Astrocyte of the spinal cord (primary cell): ENCODE data around the gene SELENOI.
A peak's percentile ranks its signal among the peaks of the same experiment; 100 is the strongest.

ENCODE experiments used
- DNase-seq: peaks from one replicate; pipeline ENCODE4 v3.0.0; 2011; ENCODE audit warnings: low read depth, low spot score
- H3K4me3 ChIP-seq: 2 replicates; pipeline ENCODE4 v1.5.1; 2011; ENCODE audit warnings: low read depth, mild to moderate bottlenecking, low read length, moderate library complexity
- CTCF ChIP-seq: IDR thresholded peaks from 2 replicates; pipeline ENCODE4 v1.5.1; 2012; ENCODE audit warnings: low read depth, mild to moderate bottlenecking, low read length, inconsistent platforms
- in situ Hi-C: cut with HindIII; loops from 2 replicates; pipeline ENCODE4 v1.10.0; 2017; ENCODE audit warnings: low sequenced_read_pairs

SELENOI gene

GRCh38 chr2:26400723-26401122, 54.8 kb downstream of the SELENOI start:
- no peak for DNase-seq
- in situ Hi-C loops, result no loop called here
- H3K4me3 ChIP-seq, result no peak overlapping the region
- no peak for TF ChIP-seq CTCF

GRCh38 chr2:26401739-26402541, 56.0 kb downstream of the SELENOI start, which contains the start of gene DRC1:
DRC1 (plus strand) TSS chr2:26401920; CDS start chr2:26401990, 70 bp downstream.
- H3K4me3 ChIP-seq, result peak within 1 kb of the TSS; percentile 52
- peak; percentile 75 for DNase-seq
- in situ Hi-C loops, result no loop called here
- TF ChIP-seq CTCF, result no peak

GRCh38 chr2:26407526-26407925, 61.6 kb downstream of the SELENOI start:
- H3K4me3 ChIP-seq, result no peak overlapping the region
- no peak for DNase-seq
- in situ Hi-C loops, result no loop called here
- no peak for TF ChIP-seq CTCF

- no peak overlapping the region for H3K4me3 ChIP-seq
- DNase-seq, result no peak
- TF ChIP-seq CTCF, result no peak
- in situ Hi-C loops, result no loop called here
These were observed 63.8 kb downstream of the SELENOI start for GRCh38 chr2:26409785-26410184.

- DNase-seq, result no peak
- in situ Hi-C loops, result no loop called here
- no peak overlapping the region for H3K4me3 ChIP-seq
- TF ChIP-seq CTCF, result no peak
These were observed 64.9 kb downstream of the SELENOI start for GRCh38 chr2:26410764-26411243.

GRCh38 chr2:26411419-26411818, 65.5 kb downstream of the SELENOI start:
- in situ Hi-C loops, result no loop called here
- TF ChIP-seq CTCF, result no peak
- DNase-seq, result no peak
- no peak overlapping the region for H3K4me3 ChIP-seq
